Upper lobe of left lung (tissue), 6 donors: ENCODE results near the gene MYO15A. TPM values are rescaled to one million over a fixed set of nuclear protein-coding genes. Genes with fewer than 3 reads are reported as not detected.

Source experiments
- ATAC-seq, 2 donors: fragments of 200-7000 bp; cut with Tn5 transposase; one replicate each; pipeline ENCODE4 v1.9.1; 2022; ENCODE audit warnings: mild to moderate bottlenecking in 2 of 2, moderate library complexity in 2 of 2; ENCODE audit not compliant: low FRiP score in 2 of 2
- DNase-seq, 2 donors: peaks; one replicate each; pipeline ENCODE4 v3.0.0-alpha.2; 2019 to 2020
- H3K27ac ChIP-seq, 4 donors: fragments of 200-600 bp; sonication (generic); one replicate each; pipeline ENCODE4 v1.5.1; 2016 to 2019
- H3K27me3 ChIP-seq, 4 donors: fragments of 200-600 bp; sonication (generic); one replicate each; pipeline ENCODE4 v1.5.1; 2017 to 2019
- H3K36me3 ChIP-seq, 4 donors: fragments of 200-600 bp; sonication (generic); one replicate each; pipeline ENCODE4 v1.5.1; 2016 to 2019
- H3K4me1 ChIP-seq, 4 donors: fragments of 200-600 bp; sonication (generic); one replicate each; pipeline ENCODE4 v1.5.1; 2018 to 2019
- H3K4me3 ChIP-seq, 4 donors: fragments of 200-600 bp; sonication (generic); one replicate each; pipeline ENCODE4 v1.5.1; 2017 to 2019; ENCODE audit warnings: mild to moderate bottlenecking in 2 of 4, moderate library complexity in 1 of 4
- H3K9me3 ChIP-seq, 4 donors: fragments of 200-600 bp; sonication (generic); one replicate each; pipeline ENCODE4 v1.5.1; 2018 to 2019
- CTCF ChIP-seq, 6 experiments: fragments of 450-650 bp in 4 of 6; fragments of 200-600 bp in 2 of 6; sonication (generic) in 2 of 6; IDR thresholded peaks; one replicate each; pipeline ENCODE4 v1.5.1; 2016 to 2019; ENCODE audit warnings: antibody characterized with exemption in 6 of 6
- EP300 ChIP-seq, 4 donors: sonication (generic); formaldehyde crosslinking; IDR thresholded peaks; one replicate each; pipeline ENCODE4 v1.5.1; 2017; ENCODE audit warnings: antibody characterized with exemption in 4 of 4, control low read depth in 2 of 4
- POLR2A ChIP-seq, 4 donors: fragments of 450-650 bp; IDR thresholded peaks; one replicate each; pipeline ENCODE4 v1.5.1; 2016 to 2017; ENCODE audit warnings: antibody characterized with exemption in 4 of 4, mild to moderate bottlenecking in 2 of 4
- POLR2AphosphoS5 ChIP-seq, 2 donors: sonication (generic); formaldehyde crosslinking; IDR thresholded peaks; one replicate each; pipeline ENCODE4 v1.5.1; 2017; ENCODE audit warnings: antibody characterized with exemption in 2 of 2
- WGBS, 2 donors: methylation state at CpG; one replicate each; pipeline ENCODE4 v1.1.5; 2017 to 2018; 5-methylcytosine and 5-hydroxymethylcytosine counted together
- total RNA-seq, 6 donors: library from RNA; depleted of rRNA in 4 of 6; stranded (reverse); fragments of >200 nt in 4 of 6; gene quantifications; one replicate each; pipeline versions ENCODE4 v1.1.0 to v1.2.1, GENCODE V29; 2016 to 2021
- donor health status: DM: no; HTN: no; CAD: no; lungs with moderate emphysema.
- donor health status: DM: no; HTN: yes; CAD: no; lungs with severe emphysema.

MYO15A gene
- total RNA-seq, 6 donors from 2014 or later: 2.0 to 9.4 (median 3.9) TPM

GRCh38 chr17:18122990-18123753 is 14.6 kb downstream of the MYO15A start:
- no peak for DNase-seq
- Histone ChIP-seq H3K4me3 (no peak overlapping the region), H3K36me3 (no peaks in the 10 kb centered on the region), H3K27me3 (no peaks in the 10 kb centered on the region), H3K9me3 (peaks cover 0 to 16% (median 5%) of the 10 kb centered on the region in 4 donors), H3K4me1 (no peaks in the 10 kb centered on the region), H3K27ac (no peak overlapping the region)
- WGBS, 2 donors: 77 to 81% methylated on average over 5 to 29 of the region's 31 CpGs
- no peak for ATAC-seq
- no peak for TF ChIP-seq POLR2AphosphoS5 (IDR thresholded peaks at IDR 0.05)
- no peak for TF ChIP-seq EP300 (IDR thresholded peaks at IDR 0.05)

- ATAC-seq: no peak
- H3K27ac ChIP-seq: no peak overlapping the region
- no peak for TF ChIP-seq POLR2A (IDR thresholded peaks at IDR 0.05)
- peak; percentile 46 to 49 for TF ChIP-seq POLR2AphosphoS5 (IDR thresholded peaks at IDR 0.05)
- peaks cover 0 to 11% (median 3%) of the 10 kb centered on the region in 4 donors for H3K9me3 ChIP-seq
- 78 to 82% methylated on average over 5 to 11 of the region's 11 CpGs for WGBS, 2 donors
- no peaks in the 10 kb centered on the region for H3K4me1 ChIP-seq
- no peak for DNase-seq
- no peak overlapping the region for H3K4me3 ChIP-seq
- H3K36me3 ChIP-seq: no peaks in the 10 kb centered on the region
- H3K27me3 ChIP-seq: no peaks in the 10 kb centered on the region
Observed at GRCh38 chr17:18124345-18125126, 16.0 kb downstream of the MYO15A start.

- no peaks in the 10 kb centered on the region for H3K9me3 ChIP-seq
- 48 to 74% methylated on average over 4 of the region's 4 CpGs for WGBS, 2 donors
- H3K4me3 ChIP-seq: no peak overlapping the region
- H3K27ac ChIP-seq: no peak overlapping the region
- H3K27me3 ChIP-seq: no peaks in the 10 kb centered on the region
- H3K4me1 ChIP-seq: no peaks in the 10 kb centered on the region
- ATAC-seq (peak; percentile 21 to 64), DNase-seq (peak in 1 of 2 donors; percentile 90)
- H3K36me3 ChIP-seq: no peaks in the 10 kb centered on the region
- TF ChIP-seq POLR2A (IDR thresholded peaks at IDR 0.05) (no peak), CTCF (IDR thresholded peaks at IDR 0.05) (no peak), POLR2AphosphoS5 (IDR thresholded peaks at IDR 0.05) (peak in 1 of 2 donors; percentile 18), EP300 (IDR thresholded peaks at IDR 0.05) (peak in 1 of 4 donors; percentile 42)
Observed at GRCh38 chr17:18129041-18129502, 20.5 kb downstream of the MYO15A start.

GRCh38 chr17:18132711-18133110 is 24.2 kb downstream of the MYO15A start:
- ATAC-seq (no peak), DNase-seq (no peak)
- Histone ChIP-seq H3K27me3 (no peaks in the 10 kb centered on the region), H3K9me3 (no peaks in the 10 kb centered on the region), H3K27ac (no peak overlapping the region), H3K4me3 (no peak overlapping the region), H3K4me1 (no peaks in the 10 kb centered on the region), H3K36me3 (no peaks in the 10 kb centered on the region)
- no peak for TF ChIP-seq POLR2AphosphoS5 (IDR thresholded peaks at IDR 0.05)
- no peak for TF ChIP-seq CTCF (IDR thresholded peaks at IDR 0.05)
- no peak for TF ChIP-seq POLR2A (IDR thresholded peaks at IDR 0.05)
- no peak for TF ChIP-seq EP300 (IDR thresholded peaks at IDR 0.05)
- WGBS, 2 donors: 96 to 100% methylated on average over 5 of the region's 5 CpGs

GRCh38 chr17:18136357-18136756 is 27.8 kb downstream of the MYO15A start:
- Histone ChIP-seq H3K4me3 (no peak overlapping the region), H3K9me3 (no peaks in the 10 kb centered on the region), H3K4me1 (peaks cover 0 to 7% (median 0%) of the 10 kb centered on the region in 4 donors), H3K27ac (no peak overlapping the region), H3K36me3 (no peaks in the 10 kb centered on the region), H3K27me3 (no peaks in the 10 kb centered on the region)
- WGBS, 2 donors: 76 to 84% methylated on average over 19 of the region's 19 CpGs
- ATAC-seq (no peak), DNase-seq (peak in 1 of 2 donors; percentile 62)
- TF ChIP-seq POLR2AphosphoS5 (IDR thresholded peaks at IDR 0.05) (no peak), EP300 (IDR thresholded peaks at IDR 0.05) (no peak), CTCF (IDR thresholded peaks at IDR 0.05) (no peak), POLR2A (IDR thresholded peaks at IDR 0.05) (no peak)
